ENCODE data around the gene LSM3.

Gene LSM3

GRCh38 chr3:14201940-14202684 lies 23.5 kb downstream of the LSM3 start:
- DNase-seq, result no peak

DNA sequence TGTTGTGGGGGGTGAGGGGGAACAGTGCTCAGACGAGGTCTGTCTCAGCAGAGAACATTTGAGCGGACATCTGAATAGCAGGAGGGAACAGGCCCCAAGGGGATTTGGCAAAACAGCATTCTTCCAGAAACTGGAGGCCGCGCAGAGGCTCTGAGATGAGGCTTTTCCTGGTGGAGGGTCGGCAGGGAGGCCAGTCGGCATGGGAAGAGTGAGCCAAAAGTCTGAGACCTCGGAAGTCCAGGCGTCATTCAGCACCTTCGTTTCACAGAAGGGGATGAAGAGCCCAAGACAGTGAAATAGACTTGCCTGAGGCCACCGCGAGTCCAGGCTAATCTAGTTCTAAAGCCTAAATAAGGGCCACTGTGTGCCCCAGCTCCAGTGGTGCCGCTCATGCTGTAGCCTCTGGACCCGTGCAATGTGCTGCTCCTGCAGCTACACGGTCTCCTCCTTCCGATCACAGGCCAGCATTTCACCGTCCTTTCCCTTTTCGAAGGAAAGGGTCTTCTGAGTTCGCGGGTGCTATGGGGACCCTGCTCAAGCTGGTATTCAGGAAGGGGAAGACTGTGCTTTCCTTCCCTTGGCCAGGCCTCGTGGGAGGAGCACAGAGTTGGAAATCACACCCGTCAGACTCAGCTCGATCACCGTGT lies 24.4 kb downstream of the LSM3 start:
- no peak for DNase-seq

DNA sequence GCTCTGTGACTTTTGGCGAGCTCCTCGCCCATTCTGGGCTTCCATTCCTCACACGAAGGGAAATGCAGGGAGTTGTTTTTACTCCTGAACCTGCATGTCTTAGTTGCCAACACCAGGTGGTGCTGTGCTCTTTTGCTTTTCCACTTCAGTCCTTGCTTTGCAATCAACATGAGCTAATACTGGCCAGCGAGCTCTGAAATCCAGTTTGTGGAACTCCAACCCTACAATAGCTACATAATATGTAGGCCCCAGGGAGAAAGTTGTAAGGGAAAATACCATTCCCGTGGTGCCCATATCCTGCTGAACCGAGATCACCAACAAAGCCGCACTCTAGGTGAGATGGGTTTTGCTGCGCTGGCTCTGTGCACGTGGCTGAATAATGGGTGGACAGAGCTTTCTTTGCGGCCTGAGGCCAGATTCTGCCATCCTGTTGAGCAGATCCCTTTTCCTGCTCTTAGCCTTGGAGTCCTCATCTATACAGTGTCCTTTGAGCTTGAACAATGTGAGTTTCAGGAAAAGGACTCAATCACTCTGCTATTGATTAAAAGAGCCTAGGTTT lies 25.0 kb downstream of the LSM3 start:
- no peak for DNase-seq

DNA sequence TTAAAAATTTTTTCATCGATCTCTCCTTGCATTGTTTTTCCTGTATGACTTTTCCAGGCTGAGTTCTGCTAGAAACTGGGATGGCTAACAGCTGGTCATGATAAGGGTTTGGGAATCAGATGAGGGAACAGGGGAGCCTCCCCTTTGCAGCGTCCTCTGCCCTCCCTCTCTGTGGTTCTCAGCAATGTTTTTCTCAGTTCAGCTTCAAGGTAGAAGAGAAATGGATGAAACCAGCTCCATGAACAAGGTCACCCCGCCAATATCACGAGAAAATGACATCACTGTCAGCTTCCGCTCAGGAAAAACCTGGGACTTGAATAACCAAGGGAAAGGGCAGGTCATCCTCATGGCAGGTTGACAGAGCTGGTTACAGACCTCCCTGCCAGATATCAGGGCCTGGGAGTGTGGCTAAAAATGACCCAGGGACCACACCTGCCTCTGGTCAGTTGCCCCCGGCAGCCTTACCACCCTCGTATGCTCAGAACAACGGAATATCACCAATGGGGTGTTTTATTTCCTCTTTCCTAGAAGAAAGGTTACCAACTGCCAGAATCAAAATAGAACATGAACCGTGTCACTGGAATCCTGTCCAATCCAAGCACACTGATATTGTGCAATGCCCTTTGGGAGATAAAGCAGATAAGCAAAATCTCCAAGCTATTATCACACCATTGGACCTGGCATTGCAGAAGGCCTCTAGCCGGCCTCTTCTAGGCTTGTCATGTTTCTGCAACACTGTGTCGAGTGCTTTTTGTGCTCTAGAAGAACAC lies 26.1 kb downstream of the LSM3 start:
- DNase-seq, result no peak

DNA sequence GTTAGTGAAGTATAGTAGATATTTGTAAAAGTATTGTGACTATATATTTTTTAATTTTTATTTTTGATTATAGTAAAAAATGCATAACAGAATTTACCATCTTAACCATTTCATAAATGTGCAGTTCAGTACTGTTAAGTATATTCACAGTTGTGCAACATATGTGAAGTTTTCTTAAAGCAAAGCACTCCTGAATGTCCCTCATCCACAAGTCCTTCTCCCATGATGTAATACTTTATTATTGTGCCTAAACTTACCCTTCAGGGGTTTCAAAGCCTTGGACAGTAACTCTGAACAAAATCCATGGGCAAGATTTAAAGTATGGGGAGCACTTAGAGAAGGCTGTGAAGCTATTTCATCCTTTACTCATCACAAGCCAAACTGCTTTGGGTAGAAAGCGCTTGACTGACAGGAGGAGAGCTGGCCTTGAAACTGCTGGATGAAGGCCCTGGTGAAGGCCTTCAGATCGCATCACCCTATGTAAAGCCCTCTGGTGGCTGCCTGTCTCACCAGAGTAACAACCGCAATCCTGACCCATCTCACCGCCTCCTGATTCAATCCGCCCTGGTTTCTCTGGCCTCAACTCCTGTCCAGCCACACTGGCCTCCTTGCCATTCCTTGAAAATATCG lies 28.0 kb downstream of the LSM3 start:
- DNase-seq, result no peak

DNA sequence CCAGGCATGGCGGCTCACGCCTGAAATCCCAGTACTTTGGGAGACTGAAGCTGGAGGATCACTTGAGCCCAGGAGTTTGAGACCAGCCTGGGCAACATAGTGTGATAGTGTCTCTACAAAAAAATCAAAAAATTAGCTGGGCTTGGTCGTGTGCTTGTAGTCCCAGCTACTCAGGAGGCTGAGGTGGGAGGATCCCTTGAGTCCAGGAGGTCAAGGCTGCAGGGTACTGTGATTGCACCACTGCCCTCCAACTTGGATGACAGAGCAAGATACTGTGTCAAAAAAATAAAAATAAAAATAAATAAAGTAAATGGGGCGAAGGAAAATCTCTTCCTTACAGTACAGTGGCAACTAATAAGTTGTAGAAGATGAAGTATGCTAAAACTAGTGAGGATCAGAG lies 29.6 kb downstream of the LSM3 start:
- no peak for DNase-seq

DNA sequence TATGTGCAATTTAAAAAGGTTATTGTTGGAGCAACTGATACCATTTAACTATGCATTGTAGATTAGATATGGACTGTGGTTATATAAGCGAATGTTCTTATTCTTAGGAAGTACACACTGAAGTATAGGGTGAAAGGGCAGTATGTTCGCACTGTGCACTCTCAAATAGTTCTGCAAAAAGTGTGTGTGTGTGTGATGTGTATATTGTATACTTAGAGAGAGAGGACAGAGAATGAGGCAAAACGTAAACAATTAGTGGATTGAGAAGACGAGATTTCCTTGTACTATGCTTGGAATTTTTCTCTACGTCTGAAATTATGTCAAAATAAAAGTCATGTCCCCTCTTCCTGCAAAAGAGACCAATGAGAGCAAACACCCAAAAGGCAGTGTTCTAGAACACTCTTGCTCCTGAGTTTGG lies 30.4 kb downstream of the LSM3 start:
- DNase-seq, result no peak

GRCh38 chr3:14209581-14210289 lies 31.1 kb downstream of the LSM3 start:
- DNase-seq, result no peak

DNA sequence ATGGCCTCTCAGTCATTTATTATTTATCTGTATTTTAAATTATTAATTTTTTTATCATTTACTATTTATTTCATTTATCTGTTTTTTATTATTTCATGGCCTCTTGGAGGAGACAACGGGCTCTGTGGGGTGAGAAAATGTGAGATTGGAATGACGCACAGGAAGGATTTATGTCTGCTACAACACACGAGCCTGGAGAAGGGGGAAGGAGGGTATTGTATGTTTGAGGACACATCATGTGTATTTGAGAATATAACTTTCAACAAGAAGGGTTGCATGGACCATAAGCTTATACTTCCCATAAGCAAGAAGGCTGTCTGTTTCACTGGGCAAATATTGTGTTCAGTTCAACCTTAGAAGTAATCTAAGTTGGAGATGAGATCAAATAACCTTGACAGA lies 31.7 kb downstream of the LSM3 start:
- DNase-seq, result no peak

- DNase-seq, result no peak
Observed at GRCh38 chr3:14210843-14211594, 32.4 kb downstream of the LSM3 start.

- no peak for DNase-seq
Observed at GRCh38 chr3:14211621-14212020, 33.0 kb downstream of the LSM3 start.

GRCh38 chr3:14212032-14212431 lies 33.4 kb downstream of the LSM3 start:
- DNase-seq, result no peak

DNA sequence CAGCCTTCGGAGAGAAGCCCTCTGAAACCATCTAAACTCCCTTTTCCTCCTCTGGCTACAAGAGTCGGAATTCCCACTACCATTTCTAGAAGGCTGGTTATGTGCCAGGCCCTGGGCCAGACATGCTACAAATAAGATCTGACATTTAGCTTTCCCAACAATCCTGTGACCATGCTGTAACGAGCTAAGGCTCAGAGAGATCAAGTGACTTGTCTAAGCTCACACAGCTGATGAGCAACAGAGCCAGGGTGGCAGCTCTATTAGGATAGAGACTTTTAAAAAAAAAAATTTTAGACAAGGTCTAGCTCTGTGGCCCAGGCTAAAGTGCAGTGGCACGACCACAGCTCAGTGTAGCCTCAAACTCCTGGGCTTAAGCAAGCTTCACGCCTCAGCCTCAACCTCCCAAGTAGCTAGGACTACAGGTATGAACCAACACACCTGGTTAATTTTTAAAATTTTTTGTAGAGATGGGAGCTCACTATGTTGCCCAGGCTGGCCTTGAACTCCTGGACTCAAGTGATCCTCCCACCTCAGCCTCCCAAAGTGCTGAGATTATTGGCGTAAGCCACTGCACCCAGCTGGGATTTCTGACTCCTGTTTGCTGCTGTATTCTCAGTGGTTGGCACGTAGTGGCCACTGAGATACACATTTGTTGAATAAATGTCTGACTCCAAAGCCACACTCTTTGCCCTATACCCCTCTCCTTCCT lies 34.6 kb downstream of the LSM3 start:
- no peak for DNase-seq

DNA sequence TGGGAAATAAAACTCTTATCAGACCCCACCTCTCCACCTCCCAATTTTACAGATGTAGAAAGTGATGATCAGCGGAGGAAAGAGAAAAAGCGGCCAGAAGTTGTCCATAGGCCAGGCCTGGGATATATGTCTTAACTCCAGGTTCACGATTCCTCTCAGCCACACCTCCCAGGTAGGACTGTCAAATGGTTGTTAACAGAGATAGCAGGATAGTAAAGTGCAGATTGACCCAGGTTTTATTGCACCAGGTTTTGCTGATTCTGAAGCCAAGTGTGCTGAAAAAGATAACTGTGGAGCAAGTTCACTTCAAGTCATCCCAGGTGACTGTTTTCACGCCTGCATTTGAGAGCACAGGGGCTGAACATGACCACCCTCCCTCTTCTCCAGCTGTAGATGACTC lies 36.1 kb downstream of the LSM3 start:
- DNase-seq, result no peak

GRCh38 chr3:14216257-14217048 lies 37.8 kb downstream of the LSM3 start:
- DNase-seq, result no peak

- no peak for DNase-seq
Observed at GRCh38 chr3:14218355-14218754, 39.7 kb downstream of the LSM3 start.

DNA sequence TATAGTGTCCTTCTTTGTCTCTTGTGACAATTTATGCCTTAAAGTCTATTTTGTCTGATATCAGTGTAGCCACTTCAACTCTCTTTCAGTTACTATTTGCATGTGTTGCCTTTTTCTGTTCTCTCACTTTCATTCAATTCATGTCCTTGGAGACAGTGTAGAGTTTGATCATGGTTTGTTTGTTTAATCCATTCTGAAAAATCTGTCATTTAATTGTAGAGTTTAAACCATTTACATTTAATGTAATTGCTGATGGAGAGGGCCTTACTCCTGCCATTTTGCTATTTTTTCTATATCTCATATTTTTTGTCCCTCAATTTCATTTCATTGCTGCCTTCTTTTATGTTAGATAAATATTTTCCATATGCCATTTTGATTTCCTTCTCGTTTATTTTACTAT lies 42.3 kb downstream of the LSM3 start:
- DNase-seq, result no peak

GRCh38 chr3:14221902-14222301 lies 43.3 kb downstream of the LSM3 start:
- no peak for DNase-seq

DNA sequence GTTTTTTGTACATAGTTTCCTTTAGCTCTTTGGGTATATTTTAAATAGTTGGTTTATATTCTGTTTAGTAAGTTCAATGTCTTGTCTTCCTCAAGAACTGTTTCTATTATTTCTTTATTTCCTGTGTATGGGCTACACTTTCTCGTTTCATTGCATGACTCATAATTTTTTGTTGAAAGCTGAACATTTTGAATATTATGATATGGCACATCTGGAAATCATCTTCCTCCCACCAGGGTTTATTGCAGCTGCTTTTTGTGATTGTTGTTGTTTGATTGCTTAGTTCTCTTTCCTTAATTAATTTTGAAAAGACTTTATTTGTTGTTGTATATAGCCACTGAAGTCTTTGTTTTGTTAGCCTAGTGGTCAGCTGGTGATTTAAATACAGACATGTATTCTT lies 43.8 kb downstream of the LSM3 start:
- DNase-seq, result no peak

GRCh38 chr3:14222900-14223594 lies 44.4 kb downstream of the LSM3 start:
- no peak for DNase-seq
